Liver (tissue), 3 donors: ENCODE data around the gene FAM13A.

Experiments used
- EGR1 ChIP-seq, 2 donors: IDR thresholded peaks; 2 replicates each; pipeline ENCODE4 v1.6.1; 2016 to 2018; ENCODE audit warnings: antibody characterized with exemption in 2 of 2, low read depth in 2 of 2
- YY1 ChIP-seq: IDR thresholded peaks from 2 replicates; pipeline ENCODE4 v1.6.1; 2016; ENCODE audit warnings: antibody characterized with exemption, mild to moderate bottlenecking
- TF ChIP-seq, protein P1 (sequence below): fragments of 150-350 bp; IDR thresholded peaks from 2 replicates; pipeline ENCODE4 v1.5.1; 2017; ENCODE audit warnings: improper control_type of control experiment, low read depth, low read length; ENCODE audit not compliant: missing input control
- donor health status: healthy.
- donor health status: healthy.

DNA sequence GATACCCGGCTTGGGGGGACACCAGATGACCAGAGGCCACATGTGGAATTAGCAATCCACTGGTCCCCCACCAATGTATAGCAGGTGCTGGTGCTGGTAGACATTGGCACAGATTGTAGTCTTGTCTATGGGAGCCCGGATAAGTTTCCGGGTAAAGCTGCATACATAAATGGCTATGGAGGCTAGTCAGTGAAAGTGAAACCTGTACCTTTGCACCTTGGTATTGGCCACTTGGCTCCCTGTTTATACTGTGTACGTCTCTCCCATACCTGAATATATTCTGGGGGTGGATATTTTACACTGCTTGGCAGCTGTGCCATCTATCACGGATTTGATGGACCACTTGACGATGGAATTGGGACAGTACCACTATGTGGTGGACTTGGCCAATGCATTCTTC is 48.7 kb upstream of the FAM13A start:
- TF ChIP-seq, protein P1, sequence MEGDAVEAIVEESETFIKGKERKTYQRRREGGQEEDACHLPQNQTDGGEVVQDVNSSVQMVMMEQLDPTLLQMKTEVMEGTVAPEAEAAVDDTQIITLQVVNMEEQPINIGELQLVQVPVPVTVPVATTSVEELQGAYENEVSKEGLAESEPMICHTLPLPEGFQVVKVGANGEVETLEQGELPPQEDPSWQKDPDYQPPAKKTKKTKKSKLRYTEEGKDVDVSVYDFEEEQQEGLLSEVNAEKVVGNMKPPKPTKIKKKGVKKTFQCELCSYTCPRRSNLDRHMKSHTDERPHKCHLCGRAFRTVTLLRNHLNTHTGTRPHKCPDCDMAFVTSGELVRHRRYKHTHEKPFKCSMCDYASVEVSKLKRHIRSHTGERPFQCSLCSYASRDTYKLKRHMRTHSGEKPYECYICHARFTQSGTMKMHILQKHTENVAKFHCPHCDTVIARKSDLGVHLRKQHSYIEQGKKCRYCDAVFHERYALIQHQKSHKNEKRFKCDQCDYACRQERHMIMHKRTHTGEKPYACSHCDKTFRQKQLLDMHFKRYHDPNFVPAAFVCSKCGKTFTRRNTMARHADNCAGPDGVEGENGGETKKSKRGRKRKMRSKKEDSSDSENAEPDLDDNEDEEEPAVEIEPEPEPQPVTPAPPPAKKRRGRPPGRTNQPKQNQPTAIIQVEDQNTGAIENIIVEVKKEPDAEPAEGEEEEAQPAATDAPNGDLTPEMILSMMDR, result no peak
- TF ChIP-seq YY1, result no peak
- TF ChIP-seq EGR1 (IDR thresholded peaks at IDR 0.05; ENCODE audit: low read depth in 2 of 2), result no peak
